HCT116 (cell line): Measurements from ENCODE around the gene GALNT18. TPM values are rescaled to one million over a fixed set of nuclear protein-coding genes. Genes with fewer than 3 reads are reported as not detected.

Experiments
- ATAC-seq: fragments of 200-7000 bp; cut with Tn5 transposase; 2 replicates; pipeline ENCODE4 v1.9.1; 2020; ENCODE audit warnings: mild to moderate bottlenecking, moderate library complexity
- BruUV-seq: library from RNA; stranded (reverse); fragments of 400-500 nt; replicated peaks from 2 replicates; lab custom pipeline; 2021; lab: Mats Ljungman, UMichigan
- CTCF ChIA-PET: fragments of 300-600 bp; sonication (Branson Sonifier 250); formaldehyde crosslinking; loops from one replicate; lab custom pipeline; 2021; ENCODE audit warnings: antibody characterized with exemption; lab: Charles Lee
- POLR2A ChIA-PET: fragments of 300-600, 350-600 bp; sonication (Branson Sonifier 250); formaldehyde crosslinking; loops from one replicate; lab custom pipeline; 2021; ENCODE audit warnings: antibody characterized with exemption; lab: Charles Lee
- RAD21 ChIA-PET, 2 experiments: fragments of 300-600 bp; sonication (Branson Sonifier 250); formaldehyde crosslinking; loops; one replicate each; lab custom pipeline; 2023; ENCODE audit warnings: low total read pairs in 2 of 2; ENCODE audit not compliant: uncharacterized antibody in 2 of 2, unreplicated experiment in 2 of 2, low non-redundant PET in 1 of 2; lab: Charles Lee
- DNase-seq: peaks from one replicate; pipeline ENCODE4 v3.0.0-alpha.2; 2010; ENCODE audit warnings: low read depth, low spot score
- H2AFZ ChIP-seq: fragments of 200-600 bp; shearing (Covaris generic), sonication (generic); 2 replicates; pipeline ENCODE4 v1.6.1; 2017; ENCODE audit warnings: low read depth, mixed run types, mixed read lengths, antibody characterized with exemption, low read length; ENCODE audit not compliant: poor library complexity, severe bottlenecking
- H3K27ac ChIP-seq: 2 replicates; pipeline ENCODE4 v1.5.1; 2012; ENCODE audit warnings: low read depth, low read length
- H3K27me3 ChIP-seq: fragments of 200-600 bp; sonication (generic); 2 replicates; pipeline ENCODE4 v1.6.1; 2016; ENCODE audit warnings: mixed run types, low read length, mixed read lengths; ENCODE audit not compliant: insufficient read depth
- H3K36me3 ChIP-seq, 2 experiments: fragments of 200-500 bp in 1 of 2; fragments of 200-600 bp in 1 of 2; sonication (Bioruptor generic) in 1 of 2; sonication (generic) in 1 of 2; 2 replicates each; pipeline versions ENCODE4 v1.5.1 to v1.6.1; 2014 to 2016; ENCODE audit warnings: low read length in 2 of 2, inconsistent platforms in 1 of 2, mixed read lengths in 1 of 2, mixed run types in 1 of 2; ENCODE audit not compliant: insufficient read depth in 2 of 2, control insufficient read depth in 1 of 2
- H3K4me1 ChIP-seq, 2 experiments: fragments of 200-600 bp in 1 of 2; sonication (generic) in 1 of 2; 2 replicates each; pipeline versions ENCODE4 v1.5.1 to v1.6.1; 2012 to 2017; ENCODE audit warnings: low read length in 2 of 2, inconsistent platforms in 1 of 2, mild to moderate bottlenecking in 1 of 2, mixed read lengths in 1 of 2, mixed run types in 1 of 2, moderate library complexity in 1 of 2; ENCODE audit not compliant: insufficient read depth in 2 of 2, control insufficient read depth in 1 of 2
- H3K4me2 ChIP-seq: fragments of 200-600 bp; sonication (generic); 2 replicates; pipeline ENCODE4 v1.6.1; 2017; ENCODE audit warnings: mixed run types, low read length, mixed read lengths
- H3K4me3 ChIP-seq, 2 experiments: fragments of 200-600 bp in 1 of 2; sonication (generic) in 1 of 2; replicated peaks in 1 of 2; 2 replicates each; pipeline ENCODE4 v1.5.1; 2011 to 2016; ENCODE audit warnings: low read length in 2 of 2, control low read depth in 1 of 2, low read depth in 1 of 2, mild to moderate bottlenecking in 1 of 2, mixed read lengths in 1 of 2, mixed run types in 1 of 2
- H3K79me2 ChIP-seq: fragments of 200-600 bp; sonication (generic); 2 replicates; pipeline ENCODE4 v1.6.1; 2017; ENCODE audit warnings: mild to moderate bottlenecking, mixed run types, low read length, moderate library complexity, mixed read lengths; ENCODE audit not compliant: insufficient read depth
- H3K9ac ChIP-seq: fragments of 200-600 bp; sonication (generic); 2 replicates; pipeline ENCODE4 v1.6.1; 2016; ENCODE audit warnings: low read length, mixed read lengths
- H3K9me2 ChIP-seq: fragments of 200-600 bp; sonication (generic), shearing (Covaris generic); 2 replicates; pipeline ENCODE4 v1.6.1; 2017; ENCODE audit warnings: mixed run types, mild to moderate bottlenecking, moderate library complexity; ENCODE audit not compliant: insufficient read depth
- H3K9me3 ChIP-seq, 2 experiments: fragments of 200-500 bp in 1 of 2; fragments of 200-600 bp in 1 of 2; sonication (Bioruptor generic) in 1 of 2; sonication (generic) in 1 of 2; 2 replicates each; pipeline ENCODE4 v1.6.1; 2014 to 2017; ENCODE audit warnings: low read length in 2 of 2, mixed read lengths in 2 of 2, inconsistent platforms in 1 of 2, low read depth in 1 of 2, mild to moderate bottlenecking in 1 of 2, mixed run types in 1 of 2, moderate library complexity in 1 of 2; ENCODE audit not compliant: control insufficient read depth in 1 of 2, insufficient read depth in 1 of 2
- H4K20me1 ChIP-seq: fragments of 200-600 bp; sonication (generic), shearing (Covaris generic); 2 replicates; pipeline ENCODE4 v1.6.1; 2017; ENCODE audit warnings: mixed run types, mild to moderate bottlenecking, moderate library complexity; ENCODE audit not compliant: insufficient read depth
- CBX3 ChIP-seq: IDR thresholded peaks from 2 replicates; pipeline ENCODE4 v1.6.1; 2012; ENCODE audit warnings: low read depth
- EGR1 ChIP-seq: IDR thresholded peaks from 2 replicates; pipeline ENCODE4 v1.6.1; 2012; ENCODE audit warnings: low read depth
- ELF1 ChIP-seq: IDR thresholded peaks from 2 replicates; pipeline ENCODE4 v1.6.1; 2012; ENCODE audit warnings: low read depth, borderline replicate concordance
- EZH2 ChIP-seq: fragments of 200-600 bp; sonication (generic); IDR thresholded peaks from 2 replicates; pipeline ENCODE4 v1.6.1; 2017; ENCODE audit warnings: antibody characterized with exemption, mixed run types
- JUND ChIP-seq: IDR thresholded peaks from 2 replicates; pipeline ENCODE4 v1.6.1; 2012
- POLR2A ChIP-seq: IDR thresholded peaks from 2 replicates; pipeline ENCODE4 v1.7.0; 2011; ENCODE audit warnings: borderline replicate concordance; ENCODE audit not compliant: insufficient read depth, insufficient read length; ENCODE audit errors: extremely low read depth
- POLR2AphosphoS5 ChIP-seq: IDR thresholded peaks from 2 replicates; pipeline ENCODE4 v1.6.1; 2011; ENCODE audit warnings: mild to moderate bottlenecking, low read depth, low read length, moderate library complexity
- SP1 ChIP-seq: IDR thresholded peaks from 2 replicates; pipeline ENCODE4 v1.6.1; 2012; ENCODE audit warnings: low read depth
- YY1 ChIP-seq: IDR thresholded peaks from 2 replicates; pipeline ENCODE4 v1.6.1; 2011; ENCODE audit warnings: low read length, low read depth, moderate library complexity, mild to moderate bottlenecking; ENCODE audit not compliant: insufficient replicate concordance; ENCODE audit errors: extremely low read depth
- intact Hi-C: fragments of 100-400 bp; cut with micrococcal nuclease; formaldehyde crosslinking; loops from 2 replicates; pipeline ENCODE4 v1.10.0; 2022
- total RNA-seq: library from RNA; stranded (reverse); gene quantifications from one replicate; pipeline ENCODE4 v1.2.1, GENCODE V29; 2021; ENCODE audit not compliant: unreplicated experiment
- TF ChIP-seq, protein P1 (sequence below): IDR thresholded peaks from 2 replicates; pipeline ENCODE4 v1.6.1; 2012
- TF ChIP-seq, protein P2 (sequence below): IDR thresholded peaks from 2 replicates; pipeline ENCODE4 v1.6.1; 2012; ENCODE audit warnings: low read depth

GALNT18 gene
- total RNA-seq, 1 experiment from 2014 or later: 19.9 TPM

- ChIA-PET CTCF (no interaction called here), RAD21 (no interaction called here), POLR2A (no interaction called here)
- Histone ChIP-seq H4K20me1 (no peaks in the 10 kb centered on the region), H3K9me2 (no peaks in the 10 kb centered on the region), H3K4me2 (no peak overlapping the region), H3K27me3 (no peaks in the 10 kb centered on the region), H3K36me3 (no peaks in the 10 kb centered on the region), H3K27ac (no peak overlapping the region), H3K79me2 (no peaks in the 10 kb centered on the region), H2AFZ (no peak overlapping the region), H3K9me3 (no peaks in the 10 kb centered on the region), H3K9ac (no peak overlapping the region), H3K4me1 (no peaks in the 10 kb centered on the region), H3K4me3 (no peak overlapping the region)
- DNase-seq (no peak), ATAC-seq (no peak)
- TF ChIP-seq, protein P1, sequence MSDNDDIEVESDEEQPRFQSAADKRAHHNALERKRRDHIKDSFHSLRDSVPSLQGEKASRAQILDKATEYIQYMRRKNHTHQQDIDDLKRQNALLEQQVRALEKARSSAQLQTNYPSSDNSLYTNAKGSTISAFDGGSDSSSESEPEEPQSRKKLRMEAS: no peak
- TF ChIP-seq SP1 (no peak), ELF1 (no peak), YY1 (no peak), POLR2AphosphoS5 (no peak), EZH2 (no peak), EGR1 (no peak), JUND (no peak), POLR2A (no peak), CBX3 (no peak)
- TF ChIP-seq, protein P2, sequence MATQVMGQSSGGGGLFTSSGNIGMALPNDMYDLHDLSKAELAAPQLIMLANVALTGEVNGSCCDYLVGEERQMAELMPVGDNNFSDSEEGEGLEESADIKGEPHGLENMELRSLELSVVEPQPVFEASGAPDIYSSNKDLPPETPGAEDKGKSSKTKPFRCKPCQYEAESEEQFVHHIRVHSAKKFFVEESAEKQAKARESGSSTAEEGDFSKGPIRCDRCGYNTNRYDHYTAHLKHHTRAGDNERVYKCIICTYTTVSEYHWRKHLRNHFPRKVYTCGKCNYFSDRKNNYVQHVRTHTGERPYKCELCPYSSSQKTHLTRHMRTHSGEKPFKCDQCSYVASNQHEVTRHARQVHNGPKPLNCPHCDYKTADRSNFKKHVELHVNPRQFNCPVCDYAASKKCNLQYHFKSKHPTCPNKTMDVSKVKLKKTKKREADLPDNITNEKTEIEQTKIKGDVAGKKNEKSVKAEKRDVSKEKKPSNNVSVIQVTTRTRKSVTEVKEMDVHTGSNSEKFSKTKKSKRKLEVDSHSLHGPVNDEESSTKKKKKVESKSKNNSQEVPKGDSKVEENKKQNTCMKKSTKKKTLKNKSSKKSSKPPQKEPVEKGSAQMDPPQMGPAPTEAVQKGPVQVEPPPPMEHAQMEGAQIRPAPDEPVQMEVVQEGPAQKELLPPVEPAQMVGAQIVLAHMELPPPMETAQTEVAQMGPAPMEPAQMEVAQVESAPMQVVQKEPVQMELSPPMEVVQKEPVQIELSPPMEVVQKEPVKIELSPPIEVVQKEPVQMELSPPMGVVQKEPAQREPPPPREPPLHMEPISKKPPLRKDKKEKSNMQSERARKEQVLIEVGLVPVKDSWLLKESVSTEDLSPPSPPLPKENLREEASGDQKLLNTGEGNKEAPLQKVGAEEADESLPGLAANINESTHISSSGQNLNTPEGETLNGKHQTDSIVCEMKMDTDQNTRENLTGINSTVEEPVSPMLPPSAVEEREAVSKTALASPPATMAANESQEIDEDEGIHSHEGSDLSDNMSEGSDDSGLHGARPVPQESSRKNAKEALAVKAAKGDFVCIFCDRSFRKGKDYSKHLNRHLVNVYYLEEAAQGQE: no peak
- no TSS peak for BruUV-seq
- intact Hi-C loops: no loop called here
Measured at GRCh38 chr11:11383995-11384394, 237.8 kb downstream of the GALNT18 start.
